GM18498 (cell line): ENCODE data around the gene B3GALT2.
"Not testable (repeated sequence)": the region's sequence is repeated elsewhere in the genome, so short reads cannot be mapped to it uniquely, and the experiment has no call there.

Source experiments
- ATAC-seq: cut with Tn5 transposase; IDR thresholded peaks from one replicate; pipeline ENCODE4 v1.9.1; 2021; ENCODE audit warnings: mild to moderate bottlenecking, moderate library complexity; ENCODE audit not compliant: unreplicated experiment

Gene B3GALT2

GRCh38 chr1:193185901-193186731, at the start of gene B3GALT2:
Gene B3GALT2, minus strand, starts transcription at chr1:193186613. Its CDS starts 5,051 bp downstream, at chr1:193181562.
- ATAC-seq: no peak

GRCh38 chr1:193234530-193234929, 48.1 kb upstream of the B3GALT2 start:
- no peak for ATAC-seq

GRCh38 chr1:193231146-193231545, 44.7 kb upstream of the B3GALT2 start:
- not testable (repeated sequence) for ATAC-seq

- ATAC-seq: no peak
These were observed 42.7 kb upstream of the B3GALT2 start for GRCh38 chr1:193229136-193229535.

GRCh38 chr1:193222056-193222615, 35.7 kb upstream of the B3GALT2 start:
- no peak for ATAC-seq

GRCh38 chr1:193221651-193222050, 35.2 kb upstream of the B3GALT2 start:
- ATAC-seq: no peak

- ATAC-seq: no peak
These were observed 33.0 kb upstream of the B3GALT2 start for GRCh38 chr1:193219391-193219790.

- ATAC-seq: no peak
These were observed 30.5 kb upstream of the B3GALT2 start for GRCh38 chr1:193216920-193217319.

- ATAC-seq: no peak
These were observed 27.6 kb upstream of the B3GALT2 start for GRCh38 chr1:193213998-193214397.

- no peak for ATAC-seq
These were observed 26.2 kb upstream of the B3GALT2 start for GRCh38 chr1:193212637-193213036.

GRCh38 chr1:193211539-193211938, 25.1 kb upstream of the B3GALT2 start:
- ATAC-seq: peak; percentile 85

- ATAC-seq: peak; percentile 6
These were observed 24.6 kb upstream of the B3GALT2 start for GRCh38 chr1:193210996-193211395.

- no peak for ATAC-seq
These were observed 14.6 kb upstream of the B3GALT2 start for GRCh38 chr1:193201021-193201420.

- no peak for ATAC-seq
These were observed 13.5 kb upstream of the B3GALT2 start for GRCh38 chr1:193199940-193200339.

GRCh38 chr1:193192586-193192985, 6.2 kb upstream of the B3GALT2 start:
- no peak for ATAC-seq

GRCh38 chr1:193190096-193190744, 3.8 kb upstream of the B3GALT2 start:
- ATAC-seq: no peak

- no peak for ATAC-seq
These were observed 3.2 kb upstream of the B3GALT2 start for GRCh38 chr1:193189442-193190095.

- not testable (repeated sequence) for ATAC-seq
These were observed 2.5 kb upstream of the B3GALT2 start for GRCh38 chr1:193188915-193189314.

GRCh38 chr1:193187114-193187513, 701 bp upstream of the B3GALT2 start:
- ATAC-seq: no peak

- no peak for ATAC-seq
These were observed 1.2 kb downstream of the B3GALT2 start for GRCh38 chr1:193185211-193185610.

GRCh38 chr1:193184776-193185175, 1.6 kb downstream of the B3GALT2 start:
- ATAC-seq: no peak
